22Rv1 (cell line): Measurements from ENCODE around the gene INPP5D.

ENCODE experiments used
- CTCF ChIP-seq: fragments of 450-650 bp; IDR thresholded peaks from 2 replicates; pipeline ENCODE4 v1.5.1; 2017; ENCODE audit warnings: mild to moderate bottlenecking
- ZFX ChIP-seq: fragments of 450-650 bp; IDR thresholded peaks from 2 replicates; pipeline ENCODE4 v1.6.1; 2017; ENCODE audit warnings: antibody characterized with exemption, borderline replicate concordance

- no peak for TF ChIP-seq CTCF
- TF ChIP-seq ZFX, result no peak
Observed at GRCh38 chr2:233068762-233069418, 8.7 kb downstream of the INPP5D start.
